OCI-LY3 (cell line): ENCODE data around the gene IL1RL1.

Source experiments
- EZH2phosphoT487 ChIP-seq: fragments of 200-600 bp; shearing (Covaris generic); IDR thresholded peaks from 2 replicates; pipeline ENCODE4 v1.6.1; 2018; ENCODE audit warnings: antibody characterized with exemption, mixed run types, low read depth
- TF ChIP-seq, protein P1 (sequence below): fragments of 200-600, 300-600 bp; sonication (generic); IDR thresholded peaks from 2 replicates; pipeline ENCODE4 v1.5.1; 2014; ENCODE audit warnings: antibody characterized with exemption, low read length, low read depth

- TF ChIP-seq, protein P1, sequence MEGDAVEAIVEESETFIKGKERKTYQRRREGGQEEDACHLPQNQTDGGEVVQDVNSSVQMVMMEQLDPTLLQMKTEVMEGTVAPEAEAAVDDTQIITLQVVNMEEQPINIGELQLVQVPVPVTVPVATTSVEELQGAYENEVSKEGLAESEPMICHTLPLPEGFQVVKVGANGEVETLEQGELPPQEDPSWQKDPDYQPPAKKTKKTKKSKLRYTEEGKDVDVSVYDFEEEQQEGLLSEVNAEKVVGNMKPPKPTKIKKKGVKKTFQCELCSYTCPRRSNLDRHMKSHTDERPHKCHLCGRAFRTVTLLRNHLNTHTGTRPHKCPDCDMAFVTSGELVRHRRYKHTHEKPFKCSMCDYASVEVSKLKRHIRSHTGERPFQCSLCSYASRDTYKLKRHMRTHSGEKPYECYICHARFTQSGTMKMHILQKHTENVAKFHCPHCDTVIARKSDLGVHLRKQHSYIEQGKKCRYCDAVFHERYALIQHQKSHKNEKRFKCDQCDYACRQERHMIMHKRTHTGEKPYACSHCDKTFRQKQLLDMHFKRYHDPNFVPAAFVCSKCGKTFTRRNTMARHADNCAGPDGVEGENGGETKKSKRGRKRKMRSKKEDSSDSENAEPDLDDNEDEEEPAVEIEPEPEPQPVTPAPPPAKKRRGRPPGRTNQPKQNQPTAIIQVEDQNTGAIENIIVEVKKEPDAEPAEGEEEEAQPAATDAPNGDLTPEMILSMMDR, result no peak
- no peak for TF ChIP-seq EZH2phosphoT487
Observed at GRCh38 chr2:102267774-102268173, 43.6 kb upstream of the IL1RL1 start.
